HepG2 (cell line): Measurements from ENCODE around the gene FKBP1B. TPM values are rescaled to one million over a fixed set of nuclear protein-coding genes. Genes with fewer than 3 reads are reported as not detected.
A peak's percentile ranks its signal among the peaks of the same experiment; 100 is the strongest.

Experiments used
- FOXM1 ChIP-seq: sonication (generic); formaldehyde crosslinking; IDR thresholded peaks from 2 replicates; pipeline ENCODE4 v1.5.0; 2020; ENCODE audit warnings: missing genetic modification reagents
- HBP1 ChIP-seq: IDR thresholded peaks from 2 replicates; pipeline ENCODE4 v1.6.1; 2016; ENCODE audit warnings: low read depth, control low read depth
- PHF21A ChIP-seq: sonication (generic); formaldehyde crosslinking; IDR thresholded peaks from 2 replicates; pipeline ENCODE4 v1.5.0; 2020; ENCODE audit warnings: mild to moderate bottlenecking, missing genetic modification reagents
- RBFOX2 ChIP-seq: fragments of 200-400 bp; formaldehyde crosslinking; IDR thresholded peaks from 2 replicates; pipeline ENCODE4 v1.6.1; 2017; ENCODE audit warnings: low read depth, mild to moderate bottlenecking, low read length
- RFX3 ChIP-seq: IDR thresholded peaks from 2 replicates; pipeline ENCODE4 v1.6.1; 2016; ENCODE audit warnings: missing biosample characterization, missing genetic modification reagents
- TBX3 ChIP-seq: fragments of 450-650 bp; IDR thresholded peaks from 2 replicates; pipeline ENCODE4 v1.6.1; 2017; ENCODE audit warnings: antibody characterized with exemption, mild to moderate bottlenecking, inconsistent platforms, borderline replicate concordance
- ZBTB46 ChIP-seq: sonication (generic); formaldehyde crosslinking; IDR thresholded peaks from 2 replicates; pipeline ENCODE4 v1.4.0; 2020; ENCODE audit warnings: mild to moderate bottlenecking, missing genetic modification reagents, borderline replicate concordance
- ZNF513 ChIP-seq: sonication (generic); formaldehyde crosslinking; conservative IDR thresholded peaks from 2 replicates; pipeline ENCODE4 v1.5.0; 2020; ENCODE audit warnings: missing genetic modification reagents
- ZNF558 ChIP-seq: sonication (generic); formaldehyde crosslinking; IDR thresholded peaks from 2 replicates; pipeline ENCODE4 v1.9.0; 2022; ENCODE audit warnings: mild to moderate bottlenecking, missing genetic modification reagents, borderline replicate concordance
- ZNF562 ChIP-seq: sonication (generic); formaldehyde crosslinking; IDR thresholded peaks from 2 replicates; pipeline ENCODE4 v1.8.0; 2022; ENCODE audit warnings: missing genetic modification reagents, borderline replicate concordance
- ZNF609 ChIP-seq: sonication (generic); formaldehyde crosslinking; IDR thresholded peaks from 2 replicates; pipeline ENCODE4 v1.4.0; 2020; ENCODE audit warnings: mild to moderate bottlenecking, missing genetic modification reagents, borderline replicate concordance
- ZNF816 ChIP-seq: sonication (generic); formaldehyde crosslinking; IDR thresholded peaks from 2 replicates; pipeline ENCODE4 v1.8.0; 2022; ENCODE audit warnings: missing genetic modification reagents, mild to moderate bottlenecking, borderline replicate concordance
- polyA plus RNA-seq, 8 experiments: library from polyadenylated mRNA; depleted of rRNA in 3 of 8; stranded (reverse) in 7 of 8; unstranded in 1 of 8; fragments of >200 nt; fragmentation: Illumina TruSeq in 4 of 8; extraction: Trizol in 4 of 8; gene quantifications; 2 replicates each; pipeline versions ENCODE4 v1.2.1 to v1.2.3, GENCODE V29; 2011 to 2016; ENCODE audit warnings: low read depth in 4 of 8, missing spikeins in 1 of 8, mixed read lengths in 1 of 8; ENCODE audit not compliant: insufficient read depth in 1 of 8
- total RNA-seq, 5 experiments: library from RNA; depleted of rRNA; stranded (reverse); fragments of >200 nt; fragmentation: Illumina TruSeq; extraction: Trizol; gene quantifications; 2 replicates each; pipeline ENCODE4 v1.2.3, GENCODE V29; 2016; ENCODE audit warnings: low read depth in 1 of 5

FKBP1B gene
- total and polyA plus RNA-seq, 2 of the 13 experiments (the other 11 are each of a cell fraction or from before 2014, with no cell fraction given) = 35.2 to 96.3 TPM

- TF ChIP-seq ZNF609 (CRISPR knock-in tag) = peak; percentile 79
- no peak for TF ChIP-seq ZBTB46 (CRISPR knock-in tag)
- TF ChIP-seq ZNF558 (CRISPR knock-in tag) = 0 out of 2 replicates have a peak, but pooled peaks have one; percentile 84
- no peak for TF ChIP-seq FOXM1
- TF ChIP-seq ZNF513 (CRISPR knock-in tag) = no peak
- TF ChIP-seq RFX3 (CRISPR knock-in tag) = no peak
- TF ChIP-seq ZNF816 (CRISPR knock-in tag) = peak; percentile 99
- TF ChIP-seq TBX3 = peak; percentile 63; the same call in 1 of the 2 replicates
- TF ChIP-seq RBFOX2 = peak; percentile 93
- no peak for TF ChIP-seq ZNF562 (CRISPR knock-in tag)
- peak; percentile 15; the same call in 1 of the 2 replicates for TF ChIP-seq HBP1
- peak; percentile 100 for TF ChIP-seq PHF21A
Observed at GRCh38 chr2:24083567-24084385, 34.2 kb downstream of the FKBP1B start (continued).
